Heart right ventricle (tissue), 16 donors: ENCODE results near the gene TTC17. TPM values are rescaled to one million over a fixed set of nuclear protein-coding genes. Genes with fewer than 3 reads are reported as not detected.

Experiments used
- ATAC-seq, 8 donors: fragments of 200-7000 bp; cut with Tn5 transposase; one replicate each; pipeline ENCODE4 v1.9.1; 2020; ENCODE audit warnings: mild to moderate bottlenecking in 8 of 8, moderate library complexity in 8 of 8, moderate number of reproducible peaks in 1 of 8
- DNase-seq, 2 donors: peaks; one replicate each; pipeline ENCODE4 v3.0.0-alpha.2; 2020
- H3K27ac ChIP-seq, 10 donors: fragments of 200-600 bp; sonication (generic) in 2 of 10; one replicate each; pipeline versions ENCODE4 v1.5.0 to v1.8.0; 2020 to 2022; ENCODE audit warnings: mild to moderate bottlenecking in 3 of 10
- H3K27me3 ChIP-seq, 7 donors: fragments of 200-600 bp; one replicate each; pipeline ENCODE4 v1.8.0; 2021 to 2022; ENCODE audit warnings: mild to moderate bottlenecking in 2 of 7
- H3K36me3 ChIP-seq, 9 donors: fragments of 200-600 bp; sonication (generic) in 1 of 9; one replicate each; pipeline versions ENCODE4 v1.5.0 to v1.8.0; 2020 to 2022; ENCODE audit warnings: mild to moderate bottlenecking in 2 of 9
- H3K4me1 ChIP-seq, 9 donors: fragments of 200-600 bp; sonication (generic) in 1 of 9; one replicate each; pipeline versions ENCODE4 v1.5.0 to v1.8.0; 2020 to 2022; ENCODE audit warnings: mild to moderate bottlenecking in 4 of 9
- H3K4me3 ChIP-seq, 10 donors: fragments of 200-600 bp; sonication (generic) in 2 of 10; one replicate each; pipeline versions ENCODE4 v1.5.0 to v1.8.0; 2020 to 2022; ENCODE audit warnings: mild to moderate bottlenecking in 7 of 10, moderate library complexity in 2 of 10
- H3K9me3 ChIP-seq, 11 donors: fragments of 200-600 bp in 10 of 11; sonication (generic) in 2 of 11; one replicate each; pipeline versions ENCODE4 v1.5.0 to v1.8.0; 2013 to 2022; ENCODE audit warnings: mild to moderate bottlenecking in 2 of 11, control low read depth in 1 of 11, moderate library complexity in 1 of 11
- CTCF ChIP-seq, 9 donors: fragments of 200-600 bp; sonication (generic) in 2 of 9; IDR thresholded peaks; one replicate each; pipeline versions ENCODE4 v1.5.0 to v1.8.0; 2021 to 2022; ENCODE audit warnings: antibody characterized with exemption in 9 of 9, mild to moderate bottlenecking in 5 of 9, moderate library complexity in 1 of 9
- WGBS, 2 donors: extraction: QIAGEN DNeasy Blood & Tissue Kit; methylation state at CpG; one replicate each; pipeline ENCODE4 v1.1.7; 2013; ENCODE audit warnings: inconsistent platforms in 1 of 2; 5-methylcytosine and 5-hydroxymethylcytosine counted together
- intact Hi-C, 10 donors: fragments of 100-400 bp; cut with DNase I; formaldehyde crosslinking; loops; one replicate each; pipeline versions ENCODE4 v1.11.1 to v1.14.2; 2022
- polyA plus RNA-seq, 2 donors: library from polyadenylated mRNA; stranded (reverse); fragments of 200-250 nt; gene quantifications; one replicate each; pipeline ENCODE4 v1.2.3, GENCODE V29; 2013
- total RNA-seq, 10 donors: library from RNA; stranded (reverse); fragmentation: NEBNext Ultra II Directional in 3 of 10; extraction: Animal tissue kit (Norgen Biotek cat#: 25700) in 3 of 10; gene quantifications; one replicate each; pipeline versions ENCODE4 v1.2.1 to v1.2.4, GENCODE V29; 2021 to 2023
- donor health status: Arrhythmogenic right ventricular cardiomyopathy.
- donor health status: ischemic (EF 13 %, LVEDD 7.1; RV severe dilation, severe dysfunction).
- donor health status: healthy with polysubstance abuse.
- donor health status: DM: no; HTN: yes; CAD: no.
- donor health status: DM: no; HTN: no; CAD: no.
- donor health status: ischemic (EF 25% LVEDD 6.9; RV normal size, moderate dysfunction).
- donor health status: ischemic (EF 25% LVEDD 5.7; RV mildly dilated, moderate dysfunction).
- donor health status: healthy.
- donor health status: DM: yes; HTN: yes; CAD: no.
- donor health status: Ischemic cardiomyopathy.
- donor health status: ischemic (EF 35%, LVEDD 5.7; RV mildly dilated, moderate dysfunction).
- donor health status: nonischemic (EF 11% LVEDD 7.7; RV severe dilation, severe dysfunction).
- donor health status: DM: yes; HTN: yes; CAD: no.
- donor health status: PGD.
- donor health status: ischemic (EF 29% LVEDD 5.4; RV normal size, mild dysfunction).
- donor health status: nonischemic (EF 23%, LVEDD 6.1; RV moderate dilation, normal function).

The TTC17 gene
- total and polyA plus RNA-seq, 12 donors = 20.4 to 42.1 (median 29.8) TPM

GRCh38 chr11:43366677-43367076 is 8.0 kb downstream of the TTC17 start:
- DNase-seq (no peak), ATAC-seq (no peak)
- Histone ChIP-seq H3K9me3 (no peaks in the 10 kb centered on the region), H3K4me3 (no peak overlapping the region), H3K4me1 (peaks cover 0 to 25% (median 15%) of the 10 kb centered on the region in 9 donors), H3K27ac (no peak overlapping the region), H3K36me3 (peaks cover 0 to 45% (median 0%) of the 10 kb centered on the region in 9 donors), H3K27me3 (no peaks in the 10 kb centered on the region)
- TF ChIP-seq CTCF (IDR thresholded peaks at IDR 0.05) = no peak
- WGBS, 2 donors = 91% methylated on average over 5 of the region's 5 CpGs
- intact Hi-C loops = no loop called here

- H3K27me3 ChIP-seq = no peaks in the 10 kb centered on the region
- no peak overlapping the region for H3K4me3 ChIP-seq
- DNase-seq (no peak), ATAC-seq (no peak)
- peaks cover 0 to 51% (median 0%) of the 10 kb centered on the region in 9 donors for H3K36me3 ChIP-seq
- no peak for TF ChIP-seq CTCF (IDR thresholded peaks at IDR 0.05)
- intact Hi-C loops = no loop called here
- H3K9me3 ChIP-seq = no peaks in the 10 kb centered on the region
- 66 to 72% methylated on average over 7 of the region's 7 CpGs for WGBS, 2 donors
- no peak overlapping the region for H3K27ac ChIP-seq
- peaks cover 0 to 24% (median 15%) of the 10 kb centered on the region in 9 donors for H3K4me1 ChIP-seq
These were observed 8.9 kb downstream of the TTC17 start for GRCh38 chr11:43367382-43368178.

- H3K4me3 ChIP-seq = no peak overlapping the region
- H3K27me3 ChIP-seq = no peaks in the 10 kb centered on the region
- TF ChIP-seq CTCF (IDR thresholded peaks at IDR 0.05) = no peak
- WGBS, 2 donors = 97 to 99% methylated on average over 2 of the region's 2 CpGs
- H3K4me1 ChIP-seq = peaks cover 0 to 22% (median 5%) of the 10 kb centered on the region in 9 donors
- DNase-seq (no peak), ATAC-seq (no peak)
- no peaks in the 10 kb centered on the region for H3K9me3 ChIP-seq
- intact Hi-C loops = no loop called here
- H3K27ac ChIP-seq = no peak overlapping the region
- H3K36me3 ChIP-seq = peaks cover 0 to 50% (median 0%) of the 10 kb centered on the region in 9 donors
These were observed 17.3 kb downstream of the TTC17 start for GRCh38 chr11:43376065-43376464.

- H3K27me3 ChIP-seq = no peaks in the 10 kb centered on the region
- H3K9me3 ChIP-seq = no peaks in the 10 kb centered on the region
- intact Hi-C loops = no loop called here
- 90 to 91% methylated on average over 2 of the region's 2 CpGs for WGBS, 2 donors
- H3K36me3 ChIP-seq = peaks cover 0 to 50% (median 0%) of the 10 kb centered on the region in 9 donors
- H3K4me3 ChIP-seq = no peak overlapping the region
- DNase-seq (no peak), ATAC-seq (peak in 1 of 8 donors; percentile 18)
- no peak overlapping the region for H3K27ac ChIP-seq
- TF ChIP-seq CTCF (IDR thresholded peaks at IDR 0.05) = no peak
- H3K4me1 ChIP-seq = peaks cover 0 to 22% (median 5%) of the 10 kb centered on the region in 9 donors
These were observed 17.9 kb downstream of the TTC17 start for GRCh38 chr11:43376594-43376993.
